ENCODE data around the gene PVALB. TPM values are rescaled to one million over a fixed set of nuclear protein-coding genes. Genes with fewer than 3 reads are reported as not detected.

The PVALB gene
- total and polyA plus RNA-seq, 11 donors = not detected

DNA sequence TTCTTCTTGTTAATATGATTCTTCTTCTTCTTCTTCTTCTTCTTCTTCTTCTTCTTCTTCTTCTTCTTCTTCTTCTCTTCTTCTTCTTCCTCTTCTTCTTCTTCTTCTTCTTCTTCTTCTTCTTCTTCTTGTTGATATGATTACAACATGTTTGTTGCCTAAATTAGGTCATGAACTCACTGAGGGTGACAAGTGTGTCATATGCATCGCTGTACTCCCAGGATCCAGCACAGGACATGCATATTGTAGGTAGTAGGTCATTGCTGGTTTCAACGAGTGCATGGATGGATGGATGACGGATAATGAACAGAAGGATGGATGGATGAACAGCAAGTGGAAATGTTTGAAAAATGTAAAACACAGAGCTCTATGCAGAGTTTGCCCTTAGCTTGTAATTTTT lies 14.9 kb upstream of the PVALB start:
- ATAC-seq (no peak), DNase-seq (no peak)
- H3K27ac ChIP-seq = no peak overlapping the region
- peaks cover 0 to 4% (median 0%) of the 10 kb centered on the region in 12 donors for H3K9me3 ChIP-seq
- TF ChIP-seq CTCF (IDR thresholded peaks at IDR 0.05) = no peak
- TF ChIP-seq POLR2A (IDR thresholded peaks at IDR 0.05) = no peak
- intact Hi-C loops (cut with DNase I) = no loop called here
- H3K36me3 ChIP-seq = no peaks in the 10 kb centered on the region
- H3K4me3 ChIP-seq = no peak overlapping the region
- H3K4me1 ChIP-seq = peaks cover 0 to 9% (median 0%) of the 10 kb centered on the region in 12 donors
- peaks cover 0 to 43% (median 3%) of the 10 kb centered on the region in 9 donors for H3K27me3 ChIP-seq
- WGBS, 4 donors = 85 to 91% (median 89%) methylated on average over 3 of the region's 3 CpGs

- Histone ChIP-seq H3K27me3 (peaks cover 0 to 46% (median 3%) of the 10 kb centered on the region in 9 donors), H3K36me3 (no peaks in the 10 kb centered on the region), H3K4me3 (no peak overlapping the region), H3K9me3 (peaks cover 0 to 4% (median 0%) of the 10 kb centered on the region in 12 donors), H3K4me1 (peaks cover 0 to 9% (median 0%) of the 10 kb centered on the region in 12 donors), H3K27ac (no peak overlapping the region)
- ATAC-seq = no peak
- TF ChIP-seq POLR2A (IDR thresholded peaks at IDR 0.05) (no peak), CTCF (IDR thresholded peaks at IDR 0.05) (no peak)
- intact Hi-C loops (cut with DNase I) = no loop called here
- DNase-seq = no peak
Observed at GRCh38 chr22:36831206-36831605, 14.4 kb upstream of the PVALB start.

- no peak for DNase-seq
- WGBS, 4 donors = 77 to 88% (median 83%) methylated on average over 2 of the region's 2 CpGs
- TF ChIP-seq POLR2A (IDR thresholded peaks at IDR 0.05) = no peak
- TF ChIP-seq CTCF (IDR thresholded peaks at IDR 0.05) = no peak
Observed at GRCh38 chr22:36830601-36831000, 13.8 kb upstream of the PVALB start.

DNA sequence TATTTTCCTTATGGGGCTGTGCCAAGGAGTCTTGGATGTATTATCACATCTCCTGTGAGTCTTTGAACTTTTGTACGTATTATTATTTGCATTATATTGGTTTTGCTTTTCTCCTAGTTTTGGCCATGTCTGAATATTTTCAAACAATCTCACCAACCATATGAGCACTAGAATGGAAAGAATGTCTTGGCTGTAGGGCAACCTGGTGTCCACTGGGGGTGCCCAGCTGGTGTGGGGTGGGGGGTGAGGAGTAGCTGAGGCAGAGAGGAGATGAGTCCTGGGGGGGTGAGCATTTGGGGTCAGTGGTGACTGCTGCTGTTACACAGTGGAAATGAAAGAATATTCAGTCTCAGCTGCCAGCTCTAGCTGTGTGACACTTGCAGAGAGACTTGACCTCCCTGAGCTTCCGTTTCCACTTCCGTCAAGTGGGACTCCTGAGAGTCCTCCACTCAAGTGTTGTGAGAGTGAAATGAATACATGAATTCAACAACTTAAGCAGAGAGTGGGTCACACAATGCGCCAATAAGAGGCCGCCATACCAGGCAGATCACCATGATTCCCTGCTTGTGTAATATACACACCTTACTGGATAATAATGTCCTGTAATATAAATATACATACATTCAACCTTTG lies 12.7 kb upstream of the PVALB start:
- 61 to 82% (median 79%) methylated on average over 5 of the region's 5 CpGs for WGBS, 4 donors
- Histone ChIP-seq H3K27ac (no peak overlapping the region), H3K4me3 (no peak overlapping the region), H3K4me1 (peaks cover 0 to 9% (median 0%) of the 10 kb centered on the region in 12 donors), H3K9me3 (peaks cover 0 to 4% (median 0%) of the 10 kb centered on the region in 12 donors), H3K36me3 (no peaks in the 10 kb centered on the region), H3K27me3 (peaks cover 0 to 39% (median 6%) of the 10 kb centered on the region in 9 donors)
- DNase-seq = no peak
- no peak for ATAC-seq
- TF ChIP-seq CTCF (IDR thresholded peaks at IDR 0.05) (no peak), POLR2A (IDR thresholded peaks at IDR 0.05) (no peak)
- intact Hi-C loops (cut with DNase I) = no loop called here

More at GRCh38 chr22:36830601-36831000, 13.8 kb upstream of the PVALB start:
- H3K4me3 ChIP-seq = no peak overlapping the region
- no peak for ATAC-seq
- intact Hi-C loops (cut with DNase I) = no loop called here
- peaks cover 0 to 9% (median 0%) of the 10 kb centered on the region in 12 donors for H3K4me1 ChIP-seq
- peaks cover 0 to 46% (median 3%) of the 10 kb centered on the region in 9 donors for H3K27me3 ChIP-seq
- no peaks in the 10 kb centered on the region for H3K36me3 ChIP-seq
- no peak overlapping the region for H3K27ac ChIP-seq
- H3K9me3 ChIP-seq = peaks cover 0 to 4% (median 0%) of the 10 kb centered on the region in 12 donors

Data from heart left ventricle (tissue), 16 donors.